Mononuclear cell (primary cell): ENCODE data around the gene TRPM5. TPM values are rescaled to one million over a fixed set of nuclear protein-coding genes. Genes with fewer than 3 reads are reported as not detected.
A peak's percentile ranks its signal among the peaks of the same experiment; 100 is the strongest.
"Not testable (repeated sequence)": the region's sequence is repeated elsewhere in the genome, so short reads cannot be mapped to it uniquely, and the experiment has no call there.

Experiments
- H3K27me3 ChIP-seq: 2 replicates; pipeline ENCODE4 v1.6.0; 2011; ENCODE audit warnings: low read length, control low read depth; ENCODE audit not compliant: insufficient read depth
- H3K4me1 ChIP-seq: 2 replicates; pipeline ENCODE4 v1.5.1; 2011; ENCODE audit warnings: mild to moderate bottlenecking, low read length, control low read depth; ENCODE audit not compliant: insufficient read depth
- H3K4me3 ChIP-seq: 2 replicates; pipeline ENCODE4 v1.5.1; 2011; ENCODE audit warnings: mild to moderate bottlenecking, low read length, moderate library complexity
- H3K9me3 ChIP-seq: 2 replicates; pipeline ENCODE4 v1.5.1; 2011; ENCODE audit warnings: low read depth, mild to moderate bottlenecking, control low read depth, low read length
- total RNA-seq: library from RNA; depleted of rRNA; stranded (reverse); fragments of >200 nt; gene quantifications from one replicate; pipeline ENCODE4 v1.2.3, GENCODE V29; 2012

Gene TRPM5, protein sequence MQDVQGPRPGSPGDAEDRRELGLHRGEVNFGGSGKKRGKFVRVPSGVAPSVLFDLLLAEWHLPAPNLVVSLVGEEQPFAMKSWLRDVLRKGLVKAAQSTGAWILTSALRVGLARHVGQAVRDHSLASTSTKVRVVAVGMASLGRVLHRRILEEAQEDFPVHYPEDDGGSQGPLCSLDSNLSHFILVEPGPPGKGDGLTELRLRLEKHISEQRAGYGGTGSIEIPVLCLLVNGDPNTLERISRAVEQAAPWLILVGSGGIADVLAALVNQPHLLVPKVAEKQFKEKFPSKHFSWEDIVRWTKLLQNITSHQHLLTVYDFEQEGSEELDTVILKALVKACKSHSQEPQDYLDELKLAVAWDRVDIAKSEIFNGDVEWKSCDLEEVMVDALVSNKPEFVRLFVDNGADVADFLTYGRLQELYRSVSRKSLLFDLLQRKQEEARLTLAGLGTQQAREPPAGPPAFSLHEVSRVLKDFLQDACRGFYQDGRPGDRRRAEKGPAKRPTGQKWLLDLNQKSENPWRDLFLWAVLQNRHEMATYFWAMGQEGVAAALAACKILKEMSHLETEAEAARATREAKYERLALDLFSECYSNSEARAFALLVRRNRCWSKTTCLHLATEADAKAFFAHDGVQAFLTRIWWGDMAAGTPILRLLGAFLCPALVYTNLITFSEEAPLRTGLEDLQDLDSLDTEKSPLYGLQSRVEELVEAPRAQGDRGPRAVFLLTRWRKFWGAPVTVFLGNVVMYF (N-terminal part only)
- 0.10 TPM for total RNA-seq

DNA sequence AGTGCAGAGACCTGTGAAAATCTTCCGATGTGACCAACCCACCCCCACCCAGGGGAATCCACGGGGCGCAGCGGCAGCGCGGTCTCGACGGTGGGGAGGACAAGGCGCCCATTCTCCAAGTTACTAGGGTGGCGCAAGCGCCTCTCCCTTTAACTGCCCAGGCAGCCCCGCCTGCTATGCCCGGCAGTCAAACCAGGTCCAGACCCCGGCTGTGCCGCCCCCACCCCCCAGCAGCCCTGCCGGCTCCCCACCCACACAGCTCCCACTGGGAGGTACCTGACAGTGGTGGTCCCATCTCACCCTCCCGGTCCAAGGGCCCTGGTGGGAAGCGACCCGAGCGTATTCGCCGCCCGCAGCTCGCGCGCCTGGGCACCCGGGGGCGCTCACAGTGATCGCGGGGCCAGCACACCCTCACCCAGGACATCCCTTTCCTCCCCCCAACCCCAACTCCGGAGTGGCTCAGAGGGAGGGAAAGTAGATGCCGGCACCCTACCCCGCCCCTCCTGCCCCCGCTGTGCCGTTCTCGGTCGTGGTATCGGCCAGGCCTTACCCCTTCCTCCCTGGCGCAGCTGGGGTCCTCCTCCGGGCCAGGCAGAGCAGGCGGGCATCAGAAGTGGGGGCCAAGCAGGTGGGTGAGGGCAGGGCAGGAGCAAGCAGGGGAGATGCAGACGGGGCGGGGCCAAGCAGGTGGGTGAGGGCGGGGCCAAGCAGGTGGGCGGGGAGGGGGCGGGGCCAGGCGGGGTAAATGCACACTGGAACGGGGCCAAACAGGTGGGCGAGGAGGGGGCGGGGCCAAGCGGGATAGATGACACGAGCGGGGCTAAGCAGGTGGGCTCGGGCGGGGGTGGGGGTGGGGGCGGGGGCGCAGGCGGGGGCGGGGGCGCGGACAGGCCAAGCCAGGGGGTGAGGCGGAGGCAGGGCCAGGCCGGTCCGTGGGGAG, at the start of gene TRPM5:
TSS of gene TRPM5 (minus strand) at position 634 of the 940 bp plus-strand sequence. CDS start 21,478 bp downstream, outside the sequence.
- Histone ChIP-seq H3K4me3 (peak within 1 kb of the TSS; percentile 49), H3K27me3 (no peaks in the 10 kb centered on the region), H3K4me1 (peaks cover 45% of the 10 kb centered on the region), H3K9me3 (no peaks in the 10 kb centered on the region)

DNA sequence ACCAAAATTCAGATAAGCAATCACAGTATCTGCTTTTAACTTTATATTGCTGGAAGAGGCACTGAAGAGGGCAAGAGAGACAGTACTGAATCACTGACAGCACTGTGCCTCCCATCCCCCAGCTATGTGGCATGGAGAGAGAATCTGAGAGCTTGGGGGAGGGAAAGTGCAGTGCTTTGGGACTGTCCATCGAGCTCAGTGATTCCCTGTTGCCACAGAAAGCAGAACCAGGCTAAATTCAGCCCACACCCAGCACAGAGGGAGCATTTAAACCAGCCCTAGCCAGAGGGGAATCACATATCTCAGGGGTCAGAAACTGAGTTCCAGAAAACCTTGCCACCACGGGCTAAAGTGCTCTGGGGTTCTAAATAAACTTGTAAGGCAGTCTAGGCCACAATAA, 44.8 kb upstream of the TRPM5 start:
- H3K4me1 ChIP-seq = no peaks in the 10 kb centered on the region
- H3K27me3 ChIP-seq = no peaks in the 10 kb centered on the region
- H3K4me3 ChIP-seq = no peak overlapping the region
- H3K9me3 ChIP-seq = peaks cover 24% of the 10 kb centered on the region

DNA sequence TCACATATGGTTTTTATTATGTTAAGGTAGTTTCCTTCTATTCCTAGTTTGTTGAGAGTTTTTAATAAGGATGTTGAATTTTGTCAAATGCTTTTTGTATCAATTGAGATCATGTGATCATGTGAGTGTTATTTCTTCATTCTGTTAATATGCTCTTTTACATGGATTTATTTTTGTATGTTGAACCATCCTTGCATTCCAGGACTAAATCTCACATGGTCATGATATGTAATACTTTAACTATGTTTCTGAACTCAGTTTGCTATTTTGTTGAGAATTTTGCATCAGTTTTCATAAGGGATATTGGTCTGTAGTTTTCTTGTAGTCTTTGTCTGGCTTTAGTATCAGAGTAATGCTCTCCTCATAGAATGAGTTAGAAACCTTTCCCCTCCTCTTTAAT, 43.7 kb upstream of the TRPM5 start:
- Histone ChIP-seq H3K9me3 (peaks cover 24% of the 10 kb centered on the region), H3K27me3 (no peaks in the 10 kb centered on the region), H3K4me3 (no peak overlapping the region), H3K4me1 (peaks cover under 1% of the 10 kb centered on the region)

DNA sequence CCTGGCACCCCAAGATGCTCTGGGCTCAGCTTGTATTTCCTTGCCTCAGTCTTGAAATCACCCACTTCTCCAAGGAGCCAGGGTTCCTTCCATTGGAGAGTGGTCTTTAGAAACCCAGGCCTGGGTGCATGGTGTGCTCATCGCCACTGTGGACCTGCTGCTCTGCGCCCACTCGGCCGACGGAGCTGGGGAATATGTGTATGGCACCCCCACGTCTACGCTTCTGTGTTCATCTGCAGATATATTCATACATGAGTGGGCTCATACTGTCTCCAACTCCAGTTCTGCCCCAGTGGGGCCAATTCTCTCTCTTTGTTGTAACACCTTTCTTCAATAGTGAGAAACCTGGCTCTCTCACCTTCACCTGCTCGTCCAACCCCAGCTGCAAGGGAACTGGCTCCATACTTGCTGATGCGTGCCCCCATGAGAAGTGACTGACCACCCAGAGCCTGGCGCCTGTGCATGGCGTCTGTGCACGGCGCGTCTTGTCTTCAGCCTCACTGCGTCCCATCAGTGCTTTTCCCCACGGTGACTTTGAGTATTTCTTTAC, 40.3 kb upstream of the TRPM5 start:
- Histone ChIP-seq H3K4me1 (peaks cover 34% of the 10 kb centered on the region), H3K9me3 (peaks cover 24% of the 10 kb centered on the region), H3K27me3 (no peaks in the 10 kb centered on the region), H3K4me3 (no peak overlapping the region)

DNA sequence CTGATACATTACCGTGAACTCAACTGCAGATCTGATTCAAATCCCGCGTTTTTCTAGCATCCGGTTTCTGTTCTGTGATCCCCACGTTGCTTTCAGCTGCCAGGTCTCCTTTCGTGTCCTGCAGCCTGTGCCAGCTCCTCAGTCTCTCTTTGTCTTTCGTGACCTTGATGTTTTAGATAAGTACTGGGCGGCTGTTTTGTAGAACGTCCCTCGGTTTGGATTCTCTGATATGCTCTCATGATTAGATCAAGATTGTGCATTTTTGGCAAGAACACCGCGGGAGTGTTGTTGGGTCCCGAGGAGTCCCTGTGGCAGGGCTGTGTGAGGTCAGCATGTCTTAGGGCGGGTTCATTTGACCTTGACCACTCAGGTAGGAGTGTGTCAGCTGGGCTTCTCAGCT, 39.1 kb upstream of the TRPM5 start:
- Histone ChIP-seq H3K9me3 (peaks cover 18% of the 10 kb centered on the region), H3K4me3 (no peak overlapping the region), H3K4me1 (peaks cover 38% of the 10 kb centered on the region), H3K27me3 (no peaks in the 10 kb centered on the region)

DNA sequence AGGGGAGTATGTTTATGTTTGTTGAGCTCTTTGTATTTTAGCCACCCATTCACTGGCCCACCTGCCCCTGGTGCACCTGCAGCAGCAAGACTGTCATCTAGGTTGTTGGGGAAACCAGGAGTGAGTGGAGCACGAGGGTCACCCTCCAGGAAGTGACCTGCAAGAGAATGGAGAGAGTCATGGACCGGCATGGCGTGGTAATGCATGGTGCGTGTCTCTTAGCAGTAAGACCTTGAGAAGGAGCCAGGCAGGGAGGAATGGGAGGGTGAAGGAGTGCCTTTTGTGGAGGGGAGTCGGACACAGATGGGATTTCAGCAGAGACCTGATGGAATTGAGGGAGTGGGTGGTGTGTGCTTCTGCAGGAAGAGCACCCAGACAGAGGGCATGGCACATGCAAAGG, 38.4 kb upstream of the TRPM5 start:
- peaks cover 11% of the 10 kb centered on the region for H3K9me3 ChIP-seq
- peaks cover 38% of the 10 kb centered on the region for H3K4me1 ChIP-seq
- H3K27me3 ChIP-seq = no peaks in the 10 kb centered on the region
- no peak overlapping the region for H3K4me3 ChIP-seq

DNA sequence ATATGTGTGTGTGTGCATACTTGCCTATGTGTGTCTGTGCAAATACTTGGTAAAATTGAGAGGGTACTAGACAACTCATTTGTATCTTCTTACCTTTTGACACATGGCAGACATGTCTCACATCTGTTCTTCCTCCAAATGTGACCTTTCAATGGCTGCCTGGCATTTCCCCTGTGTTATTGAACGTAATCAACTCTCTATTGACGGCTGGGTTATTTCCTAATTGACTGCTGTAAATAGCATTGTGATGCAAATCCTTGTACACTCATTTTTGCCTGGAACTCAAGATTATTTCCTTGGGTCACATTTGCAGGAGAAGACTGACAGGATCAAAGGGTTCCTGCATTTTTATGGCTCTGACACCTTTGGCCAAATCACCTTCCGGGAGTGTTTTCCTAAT, 37.9 kb upstream of the TRPM5 start:
- Histone ChIP-seq H3K4me3 (no peak overlapping the region), H3K4me1 (peaks cover 38% of the 10 kb centered on the region), H3K27me3 (no peaks in the 10 kb centered on the region), H3K9me3 (peaks cover 6% of the 10 kb centered on the region)

- Histone ChIP-seq H3K27me3 (no peaks in the 10 kb centered on the region), H3K4me3 (no peak overlapping the region), H3K4me1 (peaks cover 38% of the 10 kb centered on the region), H3K9me3 (no peaks in the 10 kb centered on the region)
These were observed 36.9 kb upstream of the TRPM5 start for GRCh38 chr11:2481253-2481652.

GRCh38 chr11:2480874-2481220, 36.5 kb upstream of the TRPM5 start:
- Histone ChIP-seq H3K9me3 (no peaks in the 10 kb centered on the region), H3K27me3 (no peaks in the 10 kb centered on the region), H3K4me1 (peaks cover 38% of the 10 kb centered on the region), H3K4me3 (no peak overlapping the region)

DNA sequence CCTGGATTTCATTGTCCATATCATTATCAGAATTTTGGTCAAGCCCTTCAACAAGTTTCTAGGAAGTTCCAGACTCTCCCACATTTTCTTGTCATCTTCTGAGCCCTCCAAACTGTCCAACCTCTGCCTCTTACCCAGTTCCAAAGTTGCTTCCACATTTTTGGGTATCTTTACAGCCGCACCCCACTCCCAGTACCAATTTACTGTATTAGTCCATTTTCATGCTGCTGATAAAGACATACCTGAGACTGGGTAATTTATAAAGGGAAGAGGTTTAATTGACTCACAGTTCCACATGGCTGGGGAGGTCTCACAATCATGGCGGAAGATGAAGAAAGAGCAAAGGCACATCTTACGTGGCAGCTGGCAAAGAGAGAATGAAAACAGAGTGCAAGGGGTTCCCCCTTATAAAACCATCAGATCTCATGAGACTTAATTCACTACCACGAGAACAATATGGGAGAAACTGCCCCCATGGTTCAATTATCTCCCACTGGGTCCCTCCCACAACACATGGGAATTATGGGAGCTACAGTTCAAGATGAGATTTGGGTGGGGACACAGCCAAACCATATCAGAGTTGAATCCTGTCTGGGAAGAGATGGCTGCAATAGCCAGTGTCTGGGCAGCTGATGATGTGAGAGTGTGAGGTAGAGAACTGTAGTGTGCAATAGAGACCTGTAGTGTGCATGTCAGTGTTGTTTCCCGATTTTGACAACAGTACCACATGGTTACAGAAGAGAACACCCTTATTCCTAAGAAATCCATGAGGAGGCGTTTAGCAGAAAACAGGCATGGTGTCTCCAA, 36.0 kb upstream of the TRPM5 start:
- not testable (repeated sequence) for H3K4me3 ChIP-seq, H3K9me3 ChIP-seq, H3K27me3 ChIP-seq
- H3K4me1 ChIP-seq = peaks cover 38% of the 10 kb centered on the region

DNA sequence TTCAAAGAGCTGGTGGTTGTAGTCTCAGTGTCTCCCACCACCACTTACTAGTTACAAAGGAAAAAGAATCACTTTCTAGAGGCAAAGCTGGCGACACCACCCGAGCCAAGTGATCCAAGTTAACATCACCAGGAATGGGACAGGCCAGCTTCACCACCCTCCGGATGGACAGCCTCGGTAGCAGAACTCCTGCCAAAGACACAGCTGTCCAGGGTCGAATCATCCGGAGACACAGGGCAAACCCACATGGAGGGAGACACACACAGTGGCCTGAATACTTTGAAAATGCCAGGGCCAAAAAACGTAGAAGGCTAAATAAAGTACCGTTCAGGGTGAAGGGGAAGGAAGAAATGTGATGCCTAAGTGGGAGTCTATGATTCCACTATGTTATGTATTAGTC, 33.6 kb upstream of the TRPM5 start:
- Histone ChIP-seq H3K4me3 (no peak overlapping the region), H3K27me3 (no peaks in the 10 kb centered on the region), H3K4me1 (peaks cover 37% of the 10 kb centered on the region), H3K9me3 (no peaks in the 10 kb centered on the region)

DNA sequence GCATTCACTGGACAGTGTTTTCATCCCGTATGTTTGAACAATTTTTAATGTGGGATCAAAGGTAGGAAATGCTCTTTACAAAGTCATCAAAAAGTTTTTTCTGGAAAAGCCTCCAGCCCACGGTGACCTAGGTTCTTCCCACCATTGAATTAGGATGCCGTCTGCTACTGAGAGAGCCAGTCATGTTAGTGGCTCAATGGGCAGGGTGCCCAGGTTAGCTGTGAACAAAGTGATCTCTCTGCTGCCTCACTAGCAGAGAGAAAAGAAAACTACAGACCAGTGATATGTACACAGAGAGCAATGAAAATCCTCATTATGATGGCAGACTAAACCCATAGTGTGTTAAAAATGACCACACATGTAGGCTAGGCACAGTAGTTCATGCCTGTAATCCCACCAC, 32.9 kb upstream of the TRPM5 start:
- H3K4me3 ChIP-seq = no peak overlapping the region
- no peaks in the 10 kb centered on the region for H3K9me3 ChIP-seq
- H3K27me3 ChIP-seq = no peaks in the 10 kb centered on the region
- peaks cover 30% of the 10 kb centered on the region for H3K4me1 ChIP-seq

- Histone ChIP-seq H3K9me3 (no peaks in the 10 kb centered on the region), H3K4me1 (peaks cover 11% of the 10 kb centered on the region)
These were observed 31.0 kb upstream of the TRPM5 start for GRCh38 chr11:2475136-2475918.

More at GRCh38 chr11:2475136-2475918, 31.0 kb upstream of the TRPM5 start:
- H3K4me3 ChIP-seq = no peak overlapping the region
- no peaks in the 10 kb centered on the region for H3K27me3 ChIP-seq
